ENCODE data around the gene ACADVL.

DNA sequence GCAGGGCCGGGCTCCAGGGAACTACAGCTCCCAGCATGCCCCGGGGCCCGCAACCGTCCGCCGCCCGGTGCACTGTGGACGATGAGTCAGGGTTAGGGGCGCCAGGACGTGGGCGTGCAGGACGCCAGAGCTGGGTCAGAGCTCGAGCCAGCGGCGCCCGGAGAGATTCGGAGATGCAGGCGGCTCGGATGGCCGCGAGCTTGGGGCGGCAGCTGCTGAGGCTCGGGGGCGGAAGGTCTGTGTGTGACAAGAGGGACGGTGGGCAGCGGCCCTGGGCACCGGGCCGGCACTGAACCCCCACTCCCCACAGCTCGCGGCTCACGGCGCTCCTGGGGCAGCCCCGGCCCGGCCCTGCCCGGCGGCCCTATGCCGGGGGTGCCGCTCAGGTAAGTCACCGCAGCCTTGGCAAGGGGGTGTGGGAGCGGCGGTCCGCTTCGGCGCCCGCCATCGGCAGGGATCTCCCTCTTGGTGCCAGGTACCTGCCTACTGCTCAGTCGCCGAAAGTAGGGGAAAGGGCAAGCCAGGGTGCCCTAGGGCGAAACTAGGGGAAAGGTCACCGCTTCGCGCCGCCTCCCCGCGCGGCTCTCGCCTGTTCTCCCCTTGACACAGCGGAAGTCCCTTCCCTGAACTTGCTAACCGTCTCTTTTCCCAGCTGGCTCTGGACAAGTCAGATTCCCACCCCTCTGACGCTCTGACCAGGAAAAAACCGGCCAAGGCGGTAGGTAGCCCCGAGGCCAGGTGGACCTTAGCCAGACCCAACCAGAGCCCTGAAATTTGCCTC lies at the start of gene ACADVL, which contains the start of gene DLG4:
- TF ChIP-seq, protein P1, sequence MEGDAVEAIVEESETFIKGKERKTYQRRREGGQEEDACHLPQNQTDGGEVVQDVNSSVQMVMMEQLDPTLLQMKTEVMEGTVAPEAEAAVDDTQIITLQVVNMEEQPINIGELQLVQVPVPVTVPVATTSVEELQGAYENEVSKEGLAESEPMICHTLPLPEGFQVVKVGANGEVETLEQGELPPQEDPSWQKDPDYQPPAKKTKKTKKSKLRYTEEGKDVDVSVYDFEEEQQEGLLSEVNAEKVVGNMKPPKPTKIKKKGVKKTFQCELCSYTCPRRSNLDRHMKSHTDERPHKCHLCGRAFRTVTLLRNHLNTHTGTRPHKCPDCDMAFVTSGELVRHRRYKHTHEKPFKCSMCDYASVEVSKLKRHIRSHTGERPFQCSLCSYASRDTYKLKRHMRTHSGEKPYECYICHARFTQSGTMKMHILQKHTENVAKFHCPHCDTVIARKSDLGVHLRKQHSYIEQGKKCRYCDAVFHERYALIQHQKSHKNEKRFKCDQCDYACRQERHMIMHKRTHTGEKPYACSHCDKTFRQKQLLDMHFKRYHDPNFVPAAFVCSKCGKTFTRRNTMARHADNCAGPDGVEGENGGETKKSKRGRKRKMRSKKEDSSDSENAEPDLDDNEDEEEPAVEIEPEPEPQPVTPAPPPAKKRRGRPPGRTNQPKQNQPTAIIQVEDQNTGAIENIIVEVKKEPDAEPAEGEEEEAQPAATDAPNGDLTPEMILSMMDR (IDR thresholded peaks at IDR 0.05): no peak
- no peak for TF ChIP-seq EZH2 (IDR thresholded peaks at IDR 0.05)
- TF ChIP-seq EZH2phosphoT487 (IDR thresholded peaks at IDR 0.05): no peak
